Common myeloid progenitor, CD34-positive (primary cell): ENCODE data around the gene KRTAP10-3.

Experiments used
- CTCF ChIA-PET: fragments of 350-600 bp; sonication (Branson Sonifier 250); formaldehyde crosslinking; loops from one replicate; lab custom pipeline; 2021; ENCODE audit warnings: antibody characterized with exemption; lab: Charles Lee
- POLR2A ChIA-PET: fragments of 350-600 bp; sonication (Branson Sonifier 250); formaldehyde crosslinking; loops from one replicate; lab custom pipeline; 2021; ENCODE audit warnings: antibody characterized with exemption; lab: Charles Lee
- DNase-seq, 3 donors: peaks; one replicate each; pipeline versions ENCODE4 v3.0.0 to v3.0.0-alpha.2; 2013
- H3K27ac ChIP-seq, 2 experiments: 1 replicate in 1 of 2; 2 replicates in 1 of 2; pipeline ENCODE4 v1.7.0; 2013; ENCODE audit warnings: inconsistent platforms in 2 of 2, low read length in 2 of 2, mild to moderate bottlenecking in 2 of 2, low read depth in 1 of 2, moderate library complexity in 1 of 2; ENCODE audit not compliant: severe bottlenecking in 2 of 2, insufficient read depth in 1 of 2, poor library complexity in 1 of 2
- H3K27me3 ChIP-seq, 5 experiments: replicated peaks in 2 of 5; 1 replicate in 3 of 5; 2 replicates in 2 of 5; pipeline versions ENCODE4 v1.6.1 to v1.7.0; 2013; ENCODE audit warnings: low read length in 4 of 5, mild to moderate bottlenecking in 2 of 5, moderate library complexity in 2 of 5, inconsistent platforms in 1 of 5; ENCODE audit not compliant: insufficient read depth in 5 of 5, control insufficient read depth in 4 of 5
- H3K36me3 ChIP-seq, 4 experiments: 1 replicate in 2 of 4; 2 replicates in 2 of 4; pipeline versions ENCODE4 v1.6.1 to v1.7.0; 2013; ENCODE audit warnings: low read length in 3 of 4, control low read depth in 1 of 4, mild to moderate bottlenecking in 1 of 4; ENCODE audit not compliant: control insufficient read depth in 4 of 4, insufficient read depth in 4 of 4
- H3K4me1 ChIP-seq, 4 experiments: 1 replicate in 3 of 4; 2 replicates in 1 of 4; pipeline versions ENCODE4 v1.6.1 to v1.7.1; 2013; ENCODE audit warnings: low read length in 3 of 4, mild to moderate bottlenecking in 3 of 4, control low read depth in 1 of 4, inconsistent platforms in 1 of 4, moderate library complexity in 1 of 4; ENCODE audit not compliant: control insufficient read depth in 4 of 4, insufficient read depth in 4 of 4; ENCODE audit errors: control extremely low read depth in 1 of 4
- H3K4me3 ChIP-seq, 7 experiments: 1 replicate in 4 of 7; 2 replicates in 3 of 7; pipeline versions ENCODE4 v1.5.1 to v1.7.0; 2013; ENCODE audit warnings: mild to moderate bottlenecking in 7 of 7, low read length in 6 of 7, moderate library complexity in 6 of 7, inconsistent platforms in 2 of 7, low read depth in 2 of 7, control low read depth in 1 of 7; ENCODE audit not compliant: insufficient read depth in 4 of 7, control insufficient read depth in 1 of 7; ENCODE audit errors: extremely low read depth in 1 of 7
- H3K9me3 ChIP-seq, 5 experiments: 1 replicate in 4 of 5; 2 replicates in 1 of 5; pipeline versions ENCODE4 v1.6.1 to v1.7.1; 2013; ENCODE audit warnings: low read length in 4 of 5, mild to moderate bottlenecking in 2 of 5, inconsistent platforms in 1 of 5, low read depth in 1 of 5, moderate library complexity in 1 of 5; ENCODE audit not compliant: control insufficient read depth in 4 of 5, insufficient read depth in 2 of 5; ENCODE audit errors: control extremely low read depth in 1 of 5
- WGBS: methylation state at CpG from one replicate; pipeline ENCODE4 v1.1.5; 2013; ENCODE audit not compliant: insufficient coverage; 5-methylcytosine and 5-hydroxymethylcytosine counted together

The KRTAP10-3 gene

GRCh38 chr21:44531606-44532564, 26.7 kb downstream of the KRTAP10-3 start:
- Histone ChIP-seq H3K4me3 (no peak overlapping the region), H3K27ac (no peak overlapping the region), H3K4me1 (no peaks in the 10 kb centered on the region), H3K36me3 (no peaks in the 10 kb centered on the region), H3K27me3 (peaks cover 0 to 8% (median 0%) of the 10 kb centered on the region in 5 experiments), H3K9me3 (no peaks in the 10 kb centered on the region)
- POLR2A ChIA-PET = no interaction called here
- CTCF ChIA-PET = no interaction called here
- WGBS = 88% methylated on average over 29 of the region's 30 CpGs
- no peak for DNase-seq

DNA sequence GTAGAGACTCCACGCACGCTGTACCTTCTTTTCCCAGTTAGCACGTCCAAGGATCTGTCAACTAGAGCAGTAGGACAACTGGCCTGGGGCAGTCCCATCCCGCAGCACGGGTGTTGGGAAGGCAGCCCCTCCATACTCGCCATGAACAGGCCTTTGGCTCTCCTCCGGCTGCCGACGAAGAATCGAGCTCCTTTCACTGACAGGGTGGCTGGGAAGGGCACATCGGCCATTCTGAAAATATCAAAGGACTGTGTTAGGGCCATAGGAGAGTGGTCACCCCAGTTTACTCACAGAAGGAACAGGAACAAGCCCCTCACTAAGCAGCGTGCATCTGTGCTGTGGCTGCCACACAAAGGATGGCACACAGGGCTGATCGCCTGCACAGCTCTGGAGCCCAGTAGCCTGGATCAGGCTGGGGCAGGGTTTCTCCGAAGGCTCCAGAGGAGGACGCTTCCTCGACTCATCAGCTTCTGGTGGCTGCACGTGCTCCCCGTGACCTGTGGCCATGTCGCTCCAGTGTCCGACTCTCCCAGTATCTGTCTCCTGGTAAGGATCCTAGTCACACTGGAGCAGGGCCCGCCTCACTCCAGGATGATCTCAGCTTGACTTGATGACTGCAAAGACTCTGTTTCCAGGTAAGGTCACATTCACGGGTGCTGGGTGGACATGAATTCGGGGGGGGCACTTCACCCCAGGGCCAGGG, 27.5 kb downstream of the KRTAP10-3 start:
- no peak overlapping the region for H3K27ac ChIP-seq
- H3K4me3 ChIP-seq = no peak overlapping the region
- H3K27me3 ChIP-seq = peaks cover 0 to 5% (median 0%) of the 10 kb centered on the region in 5 experiments
- 94% methylated on average over 23 of the region's 23 CpGs for WGBS
- H3K9me3 ChIP-seq = no peaks in the 10 kb centered on the region
- no peaks in the 10 kb centered on the region for H3K36me3 ChIP-seq
- POLR2A ChIA-PET = no interaction called here
- CTCF ChIA-PET = no interaction called here
- no peaks in the 10 kb centered on the region for H3K4me1 ChIP-seq
- no peak for DNase-seq

GRCh38 chr21:44530221-44530902, 28.2 kb downstream of the KRTAP10-3 start:
- no peaks in the 10 kb centered on the region for H3K4me1 ChIP-seq
- no peak overlapping the region for H3K4me3 ChIP-seq
- ChIA-PET CTCF (no interaction called here), POLR2A (no interaction called here)
- no peak overlapping the region for H3K27ac ChIP-seq
- no peak for DNase-seq
- H3K27me3 ChIP-seq = peaks cover 0 to 1% (median 0%) of the 10 kb centered on the region in 5 experiments
- 95% methylated on average over 7 of the region's 7 CpGs for WGBS
- no peaks in the 10 kb centered on the region for H3K36me3 ChIP-seq
- H3K9me3 ChIP-seq = no peaks in the 10 kb centered on the region

- no peak overlapping the region for H3K4me3 ChIP-seq
These were observed 29.0 kb downstream of the KRTAP10-3 start for GRCh38 chr21:44529503-44530125.

DNA sequence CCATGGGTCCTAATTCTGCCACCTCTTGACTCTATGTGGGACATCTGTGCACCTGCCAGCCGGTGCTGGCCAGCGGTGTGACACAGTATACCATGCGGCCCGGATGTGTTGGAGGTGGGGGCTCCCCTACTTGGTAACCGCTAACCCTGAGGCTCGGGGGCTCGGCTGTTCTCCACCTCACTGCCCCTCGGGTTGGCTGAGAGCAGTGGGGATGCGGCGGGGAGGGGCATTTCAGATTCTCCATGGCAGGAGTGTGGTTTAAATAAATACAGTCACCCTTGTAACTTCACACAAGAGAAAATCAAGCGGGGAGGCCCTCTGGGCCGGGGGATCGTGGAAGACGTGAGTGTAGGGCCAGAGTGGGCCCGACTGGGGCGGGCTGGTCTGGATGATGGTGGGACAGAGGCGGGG, 29.6 kb downstream of the KRTAP10-3 start:
- POLR2A ChIA-PET = no interaction called here
- WGBS = 96% methylated on average over 10 of the region's 17 CpGs
- CTCF ChIA-PET = no interaction called here
- Histone ChIP-seq H3K27me3 (peaks cover 0 to 2% (median 0%) of the 10 kb centered on the region in 5 experiments), H3K4me3 (no peak overlapping the region), H3K27ac (no peak overlapping the region), H3K9me3 (peaks cover 0 to 8% (median 0%) of the 10 kb centered on the region in 5 experiments), H3K36me3 (no peaks in the 10 kb centered on the region), H3K4me1 (no peaks in the 10 kb centered on the region)
- DNase-seq = no peak

More at GRCh38 chr21:44529503-44530125, 29.0 kb downstream of the KRTAP10-3 start:
- WGBS = 88% methylated on average over 23 of the region's 23 CpGs
- H3K27ac ChIP-seq = no peak overlapping the region
- no peaks in the 10 kb centered on the region for H3K4me1 ChIP-seq
- CTCF ChIA-PET = no interaction called here
- POLR2A ChIA-PET = no interaction called here
- peaks cover 0 to 1% (median 0%) of the 10 kb centered on the region in 5 experiments for H3K27me3 ChIP-seq
- H3K9me3 ChIP-seq = peaks cover 0 to 3% (median 0%) of the 10 kb centered on the region in 5 experiments
- H3K36me3 ChIP-seq = no peaks in the 10 kb centered on the region
- DNase-seq = no peak

DNA sequence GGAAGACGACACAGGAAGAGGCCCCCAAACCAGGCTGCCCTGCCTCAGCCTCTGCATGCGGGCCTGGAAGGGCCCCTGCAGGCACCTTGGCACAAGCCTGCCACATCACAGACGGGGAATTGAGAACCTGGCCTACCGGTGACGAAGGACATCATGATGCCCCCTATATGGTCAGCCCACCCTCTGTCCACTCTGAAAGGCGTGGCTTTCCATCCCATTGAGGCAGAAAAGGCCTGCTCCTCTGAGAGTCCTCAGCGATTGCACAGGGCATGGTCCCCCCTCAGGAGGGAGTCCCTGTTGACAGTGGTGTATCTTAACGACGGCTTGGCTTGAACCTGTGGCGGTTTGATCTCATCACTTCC, 30.0 kb downstream of the KRTAP10-3 start:
- Histone ChIP-seq H3K4me1 (no peaks in the 10 kb centered on the region), H3K4me3 (no peak overlapping the region), H3K27ac (no peak overlapping the region), H3K27me3 (peaks cover 0 to 2% (median 0%) of the 10 kb centered on the region in 5 experiments), H3K9me3 (peaks cover 0 to 12% (median 0%) of the 10 kb centered on the region in 5 experiments), H3K36me3 (no peaks in the 10 kb centered on the region)
- POLR2A ChIA-PET = no interaction called here
- CTCF ChIA-PET = no interaction called here
- WGBS = 88% methylated on average over 10 of the region's 10 CpGs
- DNase-seq = no peak
